Measurements from ENCODE around the gene SNX25.
A peak's percentile ranks its signal among the peaks of the same experiment; 100 is the strongest.

SNX25 gene

DNA sequence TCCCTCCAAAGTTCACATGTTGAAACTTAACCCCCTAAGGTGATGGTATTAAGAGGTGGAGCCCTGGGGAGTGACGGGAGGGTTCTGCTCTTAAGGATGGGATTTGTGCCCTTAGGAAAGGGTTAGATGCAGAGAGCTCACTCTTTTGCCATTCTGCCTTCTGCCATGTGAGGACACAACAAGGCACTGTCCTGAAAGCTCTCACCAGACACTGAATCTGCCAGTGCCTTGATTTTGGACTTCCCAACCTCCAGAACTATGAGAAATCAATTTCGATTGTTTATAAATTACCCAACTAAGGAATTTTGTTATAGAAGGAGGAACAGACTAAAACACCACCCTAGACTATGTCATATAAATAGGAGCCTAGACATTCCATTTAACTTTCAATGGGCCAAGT is 174.7 kb downstream of the SNX25 start:
- no peak for DNase-seq

GRCh38 chr4:185384930-185385331 is 175.5 kb downstream of the SNX25 start:
- no peak for DNase-seq

DNA sequence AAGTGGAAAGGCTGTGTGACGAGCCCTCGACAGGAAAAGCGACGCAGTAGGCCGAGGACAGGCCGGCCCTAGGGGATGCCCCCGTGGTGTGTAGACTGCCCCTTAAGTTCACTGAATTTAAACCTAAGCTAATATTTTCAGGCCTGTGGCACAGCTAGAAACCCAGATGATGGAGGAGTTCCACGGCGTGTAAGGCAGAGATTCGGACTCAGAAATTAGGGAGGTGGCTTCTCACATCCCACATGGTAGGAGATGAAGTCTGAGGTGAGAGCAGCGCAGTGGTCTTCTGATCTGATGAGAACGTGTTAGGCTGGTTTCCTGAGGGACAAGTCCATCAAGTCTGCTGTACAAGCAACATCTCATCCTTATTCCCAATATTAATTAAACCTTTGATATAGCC is 178.6 kb downstream of the SNX25 start:
- no peak for DNase-seq

DNA sequence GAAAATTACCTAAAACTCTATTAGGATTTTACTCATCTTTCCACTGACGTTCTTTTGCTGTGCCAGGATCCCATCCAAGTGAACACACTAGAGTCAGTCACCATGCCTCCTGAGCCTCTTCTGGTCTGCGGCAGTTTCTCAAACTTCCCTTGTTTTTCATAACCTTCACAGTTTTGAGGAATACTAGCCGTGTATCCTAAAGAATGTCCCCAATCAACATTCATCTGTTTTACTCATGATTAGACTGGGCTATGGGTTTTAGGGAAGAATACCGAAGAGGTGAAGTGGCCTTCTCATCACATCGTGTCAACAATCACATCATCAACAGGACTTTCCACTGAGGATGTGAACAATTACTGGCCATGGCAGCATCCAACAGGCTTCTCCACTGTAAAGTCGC is 181.5 kb downstream of the SNX25 start:
- no peak for DNase-seq

GRCh38 chr4:185392156-185392555 is 182.8 kb downstream of the SNX25 start:
- DNase-seq = no peak

- DNase-seq = no peak
Measured at GRCh38 chr4:185394568-185395237, 185.3 kb downstream of the SNX25 start.

DNA sequence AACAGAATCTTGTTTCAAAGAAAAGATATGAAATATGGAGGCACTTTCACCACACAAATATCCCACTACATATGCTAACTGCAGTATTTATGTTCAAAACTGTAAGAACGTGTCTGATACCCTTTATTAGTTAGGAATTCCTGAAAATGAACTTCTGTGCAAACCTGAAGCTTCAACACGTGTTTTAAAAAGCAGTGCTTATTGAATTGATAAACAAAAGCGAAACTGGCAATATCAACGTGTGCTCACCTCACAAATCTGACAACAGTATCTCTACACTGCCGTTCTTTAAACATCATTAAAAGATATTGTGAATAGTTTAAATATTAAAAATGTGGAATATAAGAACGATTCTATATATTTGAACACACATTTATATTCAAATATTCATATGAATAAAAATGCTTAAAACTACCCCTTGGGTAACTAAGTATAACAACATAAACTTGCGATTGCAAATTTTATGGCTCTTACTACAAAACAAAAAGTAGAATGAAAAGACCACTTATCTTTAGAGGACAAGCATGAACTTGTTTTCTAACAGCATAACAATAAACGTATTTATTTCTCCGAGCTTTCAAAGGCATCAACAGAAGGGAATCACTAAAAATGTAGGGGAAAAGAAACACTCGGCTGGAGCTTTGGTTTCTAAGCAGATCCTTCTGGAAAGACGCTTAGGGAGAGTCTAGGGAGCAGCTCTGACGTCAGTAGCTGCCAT is 186.0 kb downstream of the SNX25 start, which contains the start of gene LRP2BP:
Gene LRP2BP, minus strand, starts transcription at position 687 of the 718 bp plus-strand sequence. CDS start 17,738 bp downstream, outside the sequence.
- DNase-seq = no peak

GRCh38 chr4:185395956-185396723 is 186.7 kb downstream of the SNX25 start:
- DNase-seq = peak; percentile 92

DNA sequence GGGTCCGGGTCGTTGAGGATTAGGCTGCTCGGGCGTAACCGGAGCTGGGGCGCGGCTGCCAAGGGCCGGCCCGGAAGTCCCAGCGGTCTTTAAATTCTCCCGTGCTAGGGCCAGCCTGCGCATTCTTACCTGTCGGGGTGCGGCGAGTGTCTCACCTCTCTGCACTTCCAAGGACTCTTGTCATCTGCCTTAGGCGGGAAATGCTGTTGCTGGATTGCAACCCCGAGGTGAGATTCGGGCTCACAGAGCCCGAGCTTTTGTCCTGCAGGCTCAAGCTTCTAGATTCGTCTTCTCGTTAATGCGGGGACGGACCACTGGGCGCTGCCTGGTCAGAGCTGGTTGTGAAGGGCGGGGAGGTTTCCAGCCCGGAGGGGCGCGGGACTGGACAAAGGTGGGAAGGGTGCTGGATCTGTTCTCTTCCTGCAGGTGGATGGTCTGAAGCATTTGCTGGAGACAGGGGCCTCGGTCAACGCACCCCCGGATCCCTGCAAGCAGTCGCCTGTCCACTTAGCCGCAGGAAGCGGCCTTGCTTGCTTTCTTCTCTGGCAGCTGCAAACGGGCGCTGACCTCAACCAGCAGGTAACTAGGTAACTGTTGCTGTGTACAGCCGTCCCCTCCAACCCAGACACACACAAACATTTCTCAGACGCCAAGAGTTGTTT is 187.5 kb downstream of the SNX25 start, which contains the start of gene ANKRD37:
Gene ANKRD37, plus strand, starts transcription at position 118 of the 662 bp plus-strand sequence. Its CDS starts 83 bp downstream, at position 201.
- no peak for DNase-seq

DNA sequence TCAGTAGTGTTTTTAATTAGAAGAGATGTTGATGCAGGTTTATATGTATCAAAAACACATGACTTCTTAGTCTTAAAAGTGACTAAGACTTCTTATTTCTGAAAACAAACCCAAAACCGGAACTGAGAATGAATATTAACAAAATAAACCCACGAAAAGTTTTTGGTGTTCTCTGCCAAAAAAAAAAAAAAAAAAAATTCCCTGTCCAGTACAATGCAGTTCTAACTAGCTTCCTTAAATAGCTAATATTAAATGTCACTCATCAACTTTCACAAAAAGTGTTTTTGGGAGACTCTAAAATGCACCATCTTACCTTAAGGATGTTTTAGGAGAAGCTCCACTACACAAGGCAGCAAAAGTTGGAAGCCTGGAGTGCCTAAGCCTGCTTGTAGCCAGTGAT is 189.2 kb downstream of the SNX25 start:
- DNase-seq = no peak

DNA sequence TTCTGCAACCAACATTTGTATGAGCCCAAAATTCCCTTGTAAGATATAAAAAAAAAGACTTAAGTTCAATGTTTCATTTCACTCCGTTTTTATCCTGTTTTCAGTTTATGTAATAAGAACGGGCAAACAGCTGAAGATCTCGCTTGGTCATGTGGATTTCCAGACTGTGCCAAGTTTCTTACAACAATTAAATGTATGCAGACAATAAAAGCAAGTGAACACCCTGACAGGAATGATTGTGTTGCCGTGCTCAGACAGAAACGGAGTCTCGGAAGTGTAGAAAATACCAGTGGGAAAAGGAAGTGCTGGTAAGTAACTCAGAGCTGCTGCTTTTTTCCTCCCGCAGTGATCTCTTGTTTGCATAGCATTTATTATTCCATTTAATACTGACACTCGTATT is 190.1 kb downstream of the SNX25 start:
- DNase-seq = no peak

- no peak for DNase-seq
Measured at GRCh38 chr4:185404031-185404430, 194.6 kb downstream of the SNX25 start.

DNA sequence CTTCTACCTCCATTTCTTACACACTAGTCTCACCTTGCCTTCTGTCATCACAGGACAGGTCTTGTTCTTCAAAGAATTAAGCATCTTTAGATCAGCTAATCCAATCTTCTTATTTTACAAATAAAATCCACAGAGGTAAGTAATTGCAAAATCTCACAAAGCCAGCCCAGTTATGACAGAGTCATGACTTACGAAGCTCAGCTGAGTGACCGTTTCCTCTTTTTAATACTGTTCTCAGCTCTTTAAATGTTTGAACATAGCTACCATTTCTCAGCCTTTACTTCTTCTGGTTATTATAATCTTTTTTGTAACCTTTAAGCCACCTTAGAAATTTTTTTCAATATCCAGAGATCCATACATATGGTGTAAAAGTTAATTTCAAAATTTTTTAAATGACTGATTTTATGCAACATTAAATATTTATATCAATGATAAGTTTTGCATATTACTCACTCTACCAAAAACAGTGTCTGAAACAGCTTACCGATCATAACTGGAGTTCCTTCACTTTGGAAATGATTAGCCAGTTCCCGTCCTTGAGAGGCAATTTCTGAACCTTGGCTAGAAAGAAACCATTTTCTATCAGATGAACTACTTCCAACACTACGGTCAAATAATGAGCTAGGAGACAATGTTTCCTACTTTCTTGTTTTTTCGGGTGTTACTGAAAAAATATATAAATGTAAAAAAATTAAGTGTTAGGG is 196.1 kb downstream of the SNX25 start:
- no peak for DNase-seq

DNA sequence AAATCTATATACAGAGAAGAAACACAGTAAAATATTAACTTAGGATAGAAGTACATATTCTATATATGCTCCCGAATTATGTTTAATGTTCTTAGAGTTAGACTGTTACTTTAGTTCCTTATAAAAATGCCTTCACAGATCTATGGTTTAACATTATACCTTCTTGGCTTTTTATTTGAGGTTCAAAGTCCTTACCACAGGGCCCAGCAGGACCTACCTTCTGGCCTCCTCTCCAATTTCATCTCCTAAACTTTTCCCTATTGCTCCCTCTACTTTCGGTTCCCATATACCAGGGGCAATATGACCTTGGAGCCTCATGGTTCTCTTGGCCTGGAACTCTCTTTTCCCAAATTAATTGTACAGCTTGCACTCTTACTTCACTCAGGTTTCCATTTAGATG is 199.0 kb downstream of the SNX25 start:
- DNase-seq = no peak

- DNase-seq = no peak
Measured at GRCh38 chr4:185411849-185412248, 202.5 kb downstream of the SNX25 start.

GRCh38 chr4:185412412-185412811 is 203.0 kb downstream of the SNX25 start:
- DNase-seq = no peak
